Ascending aorta (tissue), 2 donors: ENCODE results near the gene ICAM5. TPM values are rescaled to one million over a fixed set of nuclear protein-coding genes. Genes with fewer than 3 reads are reported as not detected.

Experiments used
- DNase-seq, 2 donors: peaks; one replicate each; pipeline ENCODE4 v3.0.0-alpha.2; 2019; ENCODE audit warnings: low spot score in 2 of 2
- H3K27ac ChIP-seq, 2 donors: fragments of 200-600 bp; sonication (generic); one replicate each; pipeline ENCODE4 v1.5.1; 2016 to 2017; ENCODE audit warnings: mild to moderate bottlenecking in 1 of 2
- H3K27me3 ChIP-seq: fragments of 200-600 bp; sonication (generic); one replicate; pipeline ENCODE4 v1.5.1; 2017
- H3K36me3 ChIP-seq, 2 donors: fragments of 200-600 bp; sonication (generic); one replicate each; pipeline ENCODE4 v1.5.1; 2016
- H3K4me1 ChIP-seq, 2 donors: fragments of 200-600 bp; sonication (generic); one replicate each; pipeline ENCODE4 v1.5.1; 2016 to 2017; ENCODE audit warnings: mild to moderate bottlenecking in 1 of 2
- H3K4me3 ChIP-seq, 2 donors: fragments of 200-600 bp; sonication (generic); one replicate each; pipeline ENCODE4 v1.5.1; 2016 to 2017; ENCODE audit warnings: mild to moderate bottlenecking in 1 of 2
- H3K9me3 ChIP-seq, 2 donors: fragments of 200-600 bp; sonication (generic); one replicate each; pipeline ENCODE4 v1.5.1; 2016
- intact Hi-C: fragments of 100-400 bp; cut with DNase I; formaldehyde crosslinking; loops from one replicate; pipeline ENCODE4 v1.15.1; 2023
- total RNA-seq: library from RNA; depleted of rRNA; stranded (reverse); fragments of >200 nt; gene quantifications from one replicate; pipeline ENCODE4 v1.1.0, GENCODE V29; 2016
- TF ChIP-seq, protein P1 (sequence below), 3 experiments: fragments of 200-600 bp in 2 of 3; fragments of 450-650 bp in 1 of 3; sonication (generic) in 2 of 3; IDR thresholded peaks; one replicate each; pipeline ENCODE4 v1.5.1; 2016 to 2019; ENCODE audit warnings: antibody characterized with exemption in 3 of 3, mild to moderate bottlenecking in 1 of 3, moderate library complexity in 1 of 3

The ICAM5 gene
- total RNA-seq, 1 donor from 2014 or later, result 2.2 TPM

DNA sequence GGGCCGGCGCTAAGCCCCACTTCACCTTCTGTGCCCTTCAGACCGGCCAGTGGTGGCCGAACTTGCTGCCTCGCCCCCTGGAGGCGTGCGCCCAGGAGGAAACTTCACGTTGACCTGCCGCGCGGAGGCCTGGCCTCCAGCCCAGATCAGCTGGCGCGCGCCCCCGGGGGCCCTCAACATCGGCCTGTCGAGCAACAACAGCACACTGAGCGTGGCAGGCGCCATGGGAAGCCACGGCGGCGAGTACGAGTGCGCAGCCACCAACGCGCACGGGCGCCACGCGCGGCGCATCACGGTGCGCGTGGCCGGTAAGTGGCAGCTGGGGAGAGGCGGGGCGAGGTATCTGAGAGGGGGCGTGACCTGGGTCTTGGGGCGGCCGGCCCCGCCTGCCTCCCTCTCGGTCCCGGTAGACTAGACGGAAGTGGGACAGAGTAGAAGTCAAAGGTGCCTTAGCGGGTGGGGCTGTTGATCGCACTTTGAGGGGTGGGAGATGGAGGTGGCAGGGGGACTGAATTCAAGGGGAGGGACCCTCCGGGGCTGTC is 5.6 kb downstream of the ICAM5 start:
- H3K27ac ChIP-seq, result no peak overlapping the region
- H3K27me3 ChIP-seq, result peaks cover 15% of the 10 kb centered on the region
- H3K9me3 ChIP-seq, result no peaks in the 10 kb centered on the region
- peaks cover 0 to 21% of the 10 kb centered on the region in 2 donors for H3K4me1 ChIP-seq
- TF ChIP-seq, protein P1, sequence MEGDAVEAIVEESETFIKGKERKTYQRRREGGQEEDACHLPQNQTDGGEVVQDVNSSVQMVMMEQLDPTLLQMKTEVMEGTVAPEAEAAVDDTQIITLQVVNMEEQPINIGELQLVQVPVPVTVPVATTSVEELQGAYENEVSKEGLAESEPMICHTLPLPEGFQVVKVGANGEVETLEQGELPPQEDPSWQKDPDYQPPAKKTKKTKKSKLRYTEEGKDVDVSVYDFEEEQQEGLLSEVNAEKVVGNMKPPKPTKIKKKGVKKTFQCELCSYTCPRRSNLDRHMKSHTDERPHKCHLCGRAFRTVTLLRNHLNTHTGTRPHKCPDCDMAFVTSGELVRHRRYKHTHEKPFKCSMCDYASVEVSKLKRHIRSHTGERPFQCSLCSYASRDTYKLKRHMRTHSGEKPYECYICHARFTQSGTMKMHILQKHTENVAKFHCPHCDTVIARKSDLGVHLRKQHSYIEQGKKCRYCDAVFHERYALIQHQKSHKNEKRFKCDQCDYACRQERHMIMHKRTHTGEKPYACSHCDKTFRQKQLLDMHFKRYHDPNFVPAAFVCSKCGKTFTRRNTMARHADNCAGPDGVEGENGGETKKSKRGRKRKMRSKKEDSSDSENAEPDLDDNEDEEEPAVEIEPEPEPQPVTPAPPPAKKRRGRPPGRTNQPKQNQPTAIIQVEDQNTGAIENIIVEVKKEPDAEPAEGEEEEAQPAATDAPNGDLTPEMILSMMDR (IDR thresholded peaks at IDR 0.05), result no peak
- intact Hi-C loops, result no loop called here
- DNase-seq, result no peak
- no peaks in the 10 kb centered on the region for H3K36me3 ChIP-seq
- peak overlapping the region; percentile 26 to 38 for H3K4me3 ChIP-seq

DNA sequence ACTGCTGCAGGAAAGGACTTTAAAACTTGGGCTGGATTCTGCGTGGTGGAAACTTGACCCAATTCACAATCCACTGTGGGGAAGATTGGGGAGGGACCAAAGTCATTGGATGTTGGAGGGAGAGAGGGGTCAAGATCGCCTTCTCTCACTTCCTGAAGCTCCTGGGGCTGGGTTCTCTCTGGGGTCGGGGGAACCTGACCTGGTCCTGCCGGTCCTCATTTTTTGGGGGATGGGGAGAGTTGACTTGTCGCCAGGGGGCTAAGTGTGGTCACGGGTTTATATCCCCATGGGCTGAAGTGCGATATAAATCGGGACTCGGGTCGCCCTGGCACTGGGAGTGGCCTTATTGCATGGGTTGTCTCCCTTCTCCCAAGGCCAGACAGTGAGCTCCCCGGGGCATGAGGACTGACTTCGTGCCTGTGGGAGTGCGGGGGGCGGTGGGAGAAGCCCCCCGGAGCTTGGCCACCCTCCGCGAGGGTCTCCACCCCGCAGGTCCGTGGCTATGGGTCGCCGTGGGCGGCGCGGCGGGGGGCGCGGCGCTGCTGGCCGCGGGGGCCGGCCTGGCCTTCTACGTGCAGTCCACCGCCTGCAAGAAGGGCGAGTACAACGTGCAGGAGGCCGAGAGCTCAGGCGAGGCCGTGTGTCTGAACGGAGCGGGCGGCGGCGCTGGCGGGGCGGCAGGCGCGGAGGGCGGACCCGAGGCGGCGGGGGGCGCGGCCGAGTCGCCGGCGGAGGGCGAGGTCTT is 6.3 kb downstream of the ICAM5 start:
- TF ChIP-seq, protein P1 (IDR thresholded peaks at IDR 0.05), result no peak
- no peaks in the 10 kb centered on the region for H3K9me3 ChIP-seq
- no peak overlapping the region for H3K27ac ChIP-seq
- H3K4me1 ChIP-seq, result peaks cover 0 to 15% of the 10 kb centered on the region in 2 donors
- peaks cover 15% of the 10 kb centered on the region for H3K27me3 ChIP-seq
- intact Hi-C loops, result no loop called here
- DNase-seq, result no peak
- H3K36me3 ChIP-seq, result no peaks in the 10 kb centered on the region
- H3K4me3 ChIP-seq, result peak overlapping the region in 1 of 2 donors; percentile 38

DNA sequence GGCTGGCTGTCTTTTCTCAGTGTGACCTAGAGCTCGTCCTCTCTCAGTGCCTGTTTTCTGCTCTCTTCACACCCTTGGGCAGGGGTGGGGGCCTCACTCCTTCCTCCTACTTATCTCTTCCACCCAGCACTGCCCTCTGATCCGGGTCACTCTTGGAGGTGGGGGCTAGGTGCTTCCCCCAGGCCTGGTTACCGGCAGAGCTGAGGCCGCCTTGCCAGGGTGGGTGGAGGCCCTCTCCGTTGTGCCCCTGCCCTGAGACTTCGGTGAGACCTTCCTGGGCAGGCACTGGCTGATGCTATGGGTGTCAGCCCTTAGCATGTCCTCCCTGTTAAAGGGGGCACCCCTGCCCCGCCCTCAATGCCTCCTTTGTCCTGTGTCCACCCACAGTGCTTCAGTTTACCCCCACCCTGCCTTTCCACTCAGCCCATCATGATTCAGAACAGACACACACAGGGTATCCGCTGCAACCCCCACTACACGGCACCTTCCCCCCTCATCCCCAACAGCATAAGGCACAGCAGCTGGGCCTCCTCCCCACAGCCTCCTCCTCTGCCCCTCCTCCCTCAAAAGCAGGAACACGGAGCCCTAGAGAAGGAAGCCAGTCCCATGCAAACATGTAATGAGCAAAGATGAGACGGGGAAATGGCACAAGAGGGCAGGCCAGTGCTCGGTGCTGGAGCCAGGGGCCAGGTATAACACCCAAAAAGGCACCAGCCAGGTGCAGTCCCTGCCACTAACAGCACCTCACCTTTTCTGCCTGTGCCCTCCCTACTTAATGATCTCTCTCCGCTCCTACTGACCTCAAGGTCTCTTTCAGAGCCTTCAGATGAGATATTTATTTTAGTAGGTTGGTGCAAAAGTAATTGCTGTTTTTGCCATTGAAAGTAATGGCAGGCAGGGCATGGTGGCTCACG is 10.1 kb downstream of the ICAM5 start:
- no peak overlapping the region for H3K4me3 ChIP-seq
- H3K4me1 ChIP-seq, result no peaks in the 10 kb centered on the region
- no peaks in the 10 kb centered on the region for H3K36me3 ChIP-seq
- no peaks in the 10 kb centered on the region for H3K9me3 ChIP-seq
- H3K27ac ChIP-seq, result no peak overlapping the region
- peaks cover 6% of the 10 kb centered on the region for H3K27me3 ChIP-seq
- DNase-seq, result no peak
- TF ChIP-seq, protein P1 (IDR thresholded peaks at IDR 0.05), result no peak
- intact Hi-C loops, result no loop called here

DNA sequence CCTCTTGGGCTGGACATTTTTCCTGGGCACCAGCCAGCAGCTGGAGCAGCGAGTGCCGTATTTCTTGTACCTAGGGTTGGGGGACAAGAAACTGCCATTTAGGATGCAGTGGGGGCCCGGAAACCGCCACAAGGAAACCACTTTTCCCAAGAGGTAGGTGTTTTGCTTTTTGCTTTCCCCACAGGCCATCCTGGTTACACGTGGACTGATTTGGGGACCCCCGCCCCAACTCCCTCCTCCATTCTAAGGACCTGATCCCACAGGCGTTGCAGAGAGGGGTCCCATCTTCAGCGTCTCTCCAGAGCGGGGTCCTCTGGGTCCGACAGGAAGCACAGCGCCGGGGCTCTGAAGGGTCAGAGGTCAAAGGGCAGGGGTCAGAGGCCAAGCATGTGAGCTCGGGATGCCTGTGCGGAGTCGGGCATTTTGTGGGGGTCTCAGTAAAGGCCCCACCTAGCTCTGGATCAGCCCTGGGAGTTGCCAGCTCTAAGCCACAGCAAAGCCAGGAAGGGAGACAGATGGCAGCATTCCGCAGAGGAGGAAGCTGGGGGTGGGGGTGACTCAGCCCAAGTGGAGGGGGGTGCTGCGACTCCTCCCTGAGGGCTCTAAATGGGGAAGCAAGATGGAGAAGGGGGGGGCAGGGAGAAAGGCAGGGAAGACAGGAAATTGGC is 15.5 kb downstream of the ICAM5 start:
- Histone ChIP-seq H3K9me3 (no peaks in the 10 kb centered on the region), H3K4me3 (no peak overlapping the region), H3K36me3 (peaks cover 0 to 6% of the 10 kb centered on the region in 2 donors), H3K4me1 (no peaks in the 10 kb centered on the region), H3K27me3 (no peaks in the 10 kb centered on the region), H3K27ac (no peak overlapping the region)
- intact Hi-C loops, result no loop called here
- TF ChIP-seq, protein P1 (IDR thresholded peaks at IDR 0.05), result no peak
- no peak for DNase-seq

DNA sequence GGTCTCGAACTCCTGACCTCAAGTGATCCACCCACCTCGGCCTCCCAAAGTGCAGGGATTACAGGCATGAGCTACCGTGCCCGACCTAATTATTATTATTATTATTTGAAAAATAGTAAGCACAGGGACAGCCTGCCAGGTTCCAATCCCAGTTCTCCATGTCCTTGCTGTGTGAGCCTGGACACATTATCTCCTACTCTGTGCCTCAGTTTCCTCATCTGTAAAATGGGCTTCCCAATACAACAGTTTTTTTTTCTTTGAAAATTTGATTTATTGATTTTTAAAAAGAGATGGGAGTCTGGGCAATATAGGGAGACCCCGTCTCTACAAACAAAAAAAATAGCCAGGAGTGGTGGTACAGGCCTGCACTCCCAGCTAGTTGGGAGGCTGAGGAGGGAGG is 16.6 kb downstream of the ICAM5 start:
- DNase-seq, result no peak
- no peak overlapping the region for H3K27ac ChIP-seq
- TF ChIP-seq, protein P1 (IDR thresholded peaks at IDR 0.05), result no peak
- no peaks in the 10 kb centered on the region for H3K9me3 ChIP-seq
- no peaks in the 10 kb centered on the region for H3K4me1 ChIP-seq
- intact Hi-C loops, result no loop called here
- no peak overlapping the region for H3K4me3 ChIP-seq
- H3K27me3 ChIP-seq, result no peaks in the 10 kb centered on the region
- H3K36me3 ChIP-seq, result peaks cover 0 to 8% of the 10 kb centered on the region in 2 donors
